GM18861 (cell line): Measurements from ENCODE around the gene PIGL.
"Not testable (repeated sequence)": the region's sequence is repeated elsewhere in the genome, so short reads cannot be mapped to it uniquely, and the experiment has no call there.

Source experiments
- ATAC-seq: cut with Tn5 transposase; IDR thresholded peaks from one replicate; pipeline ENCODE4 v1.9.1; 2021; ENCODE audit not compliant: unreplicated experiment

Gene PIGL

GRCh38 chr17:16217002-16217635 lies at the start of gene PIGL:
PIGL (plus strand) TSS chr17:16217210; CDS start chr17:16217227, 17 bp downstream.
- ATAC-seq, result peak; percentile 33

- no peak for ATAC-seq
Observed at GRCh38 chr17:16171613-16172012, 45.4 kb upstream of the PIGL start.

- no peak for ATAC-seq
Observed at GRCh38 chr17:16178836-16179235, 38.2 kb upstream of the PIGL start.

DNA sequence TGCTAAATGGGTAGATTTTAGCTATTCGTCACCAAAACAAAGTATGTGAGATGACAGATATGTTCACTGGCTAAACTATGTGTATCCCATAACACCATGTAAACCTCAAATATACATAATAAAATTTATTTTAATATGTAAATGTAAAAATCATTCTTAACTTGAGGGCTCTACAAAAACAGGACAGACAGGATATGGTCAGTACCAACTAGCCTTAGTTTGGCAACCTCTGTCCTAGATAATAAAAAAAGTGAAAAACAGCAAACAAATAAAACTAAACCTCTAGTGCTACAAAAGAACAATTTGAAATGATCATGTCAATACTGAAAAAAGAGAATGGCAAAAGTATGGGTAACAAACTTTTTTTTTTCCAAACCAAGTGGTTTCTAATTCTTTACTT lies 35.4 kb upstream of the PIGL start:
- no peak for ATAC-seq

DNA sequence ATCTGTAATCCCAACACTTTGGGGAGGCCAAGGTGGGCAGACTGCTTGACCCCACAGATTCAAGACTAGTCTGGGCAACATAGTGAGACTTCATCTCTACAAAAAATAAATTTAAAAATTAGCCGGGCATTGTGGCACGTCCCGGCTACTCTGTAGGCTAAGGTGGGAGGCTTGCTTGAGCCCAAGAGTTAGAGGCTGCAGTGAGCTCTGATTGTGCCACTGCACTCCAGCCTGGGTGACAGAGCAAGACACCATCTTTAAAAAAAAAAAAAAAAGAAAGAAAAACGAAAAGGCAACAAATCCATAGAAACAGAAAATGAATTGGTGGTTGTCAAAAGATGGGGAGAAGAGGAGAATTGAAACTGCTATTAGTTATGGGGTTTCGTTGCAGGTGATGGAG lies 29.4 kb upstream of the PIGL start:
- ATAC-seq, result no peak

- ATAC-seq, result no peak
Observed at GRCh38 chr17:16189791-16190348, 27.1 kb upstream of the PIGL start.

- ATAC-seq, result no peak
Observed at GRCh38 chr17:16190703-16191360, 26.2 kb upstream of the PIGL start.

- no peak for ATAC-seq
Observed at GRCh38 chr17:16191604-16192003, 25.4 kb upstream of the PIGL start.

- not testable (repeated sequence) for ATAC-seq
Observed at GRCh38 chr17:16194307-16194835, 22.6 kb upstream of the PIGL start.

DNA sequence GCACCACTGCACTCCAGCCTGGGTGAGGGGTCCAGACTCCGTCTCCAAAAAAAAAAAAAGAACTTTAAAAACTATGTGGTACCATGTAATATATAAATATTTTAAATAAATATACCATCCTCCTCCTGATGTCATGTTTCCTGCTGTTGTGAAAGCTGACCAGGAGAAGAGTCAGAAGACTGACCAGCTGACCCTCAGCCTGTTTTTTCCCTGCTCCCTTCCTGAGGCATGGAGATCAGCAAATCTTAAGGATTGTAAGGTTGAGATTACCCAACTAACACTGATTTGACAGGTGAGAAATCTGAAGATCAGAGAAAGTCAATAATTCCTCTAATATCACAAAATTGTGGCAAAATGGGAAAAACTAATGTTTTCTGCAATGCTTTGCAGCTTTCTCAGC lies 19.7 kb upstream of the PIGL start:
- ATAC-seq, result no peak

DNA sequence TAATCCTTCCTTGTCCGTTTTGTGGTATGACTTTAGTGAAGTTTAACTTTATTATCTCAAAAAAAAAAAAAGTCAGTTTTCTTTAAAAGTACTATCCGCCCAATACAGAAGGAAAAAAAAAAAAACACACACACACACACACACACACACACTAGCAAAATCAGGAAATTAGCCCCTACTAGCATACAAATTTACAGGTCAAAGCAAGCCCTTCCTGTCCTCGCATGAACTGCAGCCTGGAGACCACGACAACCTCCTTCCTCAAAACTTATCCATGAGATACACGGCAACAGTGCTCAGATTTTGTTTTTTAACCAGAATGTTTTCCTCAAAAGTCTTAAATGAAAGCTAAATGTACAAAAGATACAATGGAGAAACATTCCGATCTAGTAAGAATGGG lies 17.9 kb upstream of the PIGL start:
- no peak for ATAC-seq

DNA sequence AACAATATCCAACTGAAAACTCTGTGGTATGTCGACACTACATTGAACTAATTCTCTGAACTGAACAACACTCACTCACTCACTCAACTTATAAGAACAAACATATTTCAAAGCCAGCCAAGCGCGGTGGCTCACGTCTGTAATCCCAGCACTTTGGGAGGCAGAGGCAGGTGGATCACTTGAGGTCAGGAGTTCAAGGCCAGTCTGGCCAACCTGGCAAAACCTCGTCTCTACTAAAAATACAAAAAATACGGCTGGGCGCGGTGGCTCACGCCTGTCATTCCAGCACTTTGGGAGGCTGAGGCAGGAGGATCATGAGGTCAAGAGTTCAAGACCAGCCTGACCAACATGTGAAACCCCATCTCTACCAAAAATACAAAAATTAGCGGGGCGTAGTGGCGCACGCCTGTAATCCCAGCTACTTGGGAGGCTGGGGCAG lies 15.3 kb upstream of the PIGL start:
- not testable (repeated sequence) for ATAC-seq

DNA sequence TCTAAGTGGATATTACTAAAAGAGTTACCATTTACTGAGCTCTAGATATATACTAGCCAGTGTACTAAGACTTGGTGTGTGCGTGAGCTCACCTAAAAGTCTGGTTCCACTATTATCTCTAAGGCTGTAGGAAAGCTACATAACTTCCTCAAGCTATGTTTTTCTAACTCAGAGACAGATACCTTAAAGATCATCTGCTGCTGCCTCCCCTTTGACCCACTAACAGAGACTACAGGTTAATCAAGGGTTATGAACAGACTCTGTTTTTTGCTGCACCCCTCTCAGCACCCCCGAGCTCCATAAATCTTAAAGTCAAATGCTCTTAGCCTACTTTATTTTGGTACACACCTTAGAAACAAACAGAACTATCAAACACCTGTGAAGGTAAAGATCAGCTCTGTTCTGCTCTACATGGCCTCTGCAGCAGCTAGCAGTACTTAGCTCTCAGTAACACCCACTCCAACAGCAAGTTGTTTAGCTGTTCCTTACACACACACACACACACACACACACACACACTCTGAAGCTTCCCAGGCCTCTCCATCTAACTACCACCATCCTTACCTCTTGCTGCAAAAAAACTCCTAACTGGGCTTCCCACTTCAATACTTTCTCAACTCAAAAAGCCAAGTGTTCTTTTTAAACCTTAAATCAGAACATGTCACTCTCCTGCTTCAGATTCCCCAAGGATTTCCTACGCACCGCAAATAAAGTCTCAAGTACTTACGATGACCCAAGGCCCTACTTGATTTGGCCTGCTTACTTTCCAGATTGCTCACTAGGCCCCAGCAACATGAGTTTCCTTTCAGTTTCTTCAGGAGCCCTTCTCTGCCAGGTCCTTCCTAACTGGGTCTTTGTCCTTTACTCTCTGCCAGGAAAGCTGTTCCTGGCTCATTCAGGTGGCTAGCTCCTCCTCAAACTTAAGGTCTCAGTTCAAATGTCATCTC lies 14.2 kb upstream of the PIGL start:
- ATAC-seq, result not testable (repeated sequence)

- ATAC-seq, result not testable (repeated sequence)
Observed at GRCh38 chr17:16204763-16205162, 12.2 kb upstream of the PIGL start.

GRCh38 chr17:16211590-16211989 lies 5.4 kb upstream of the PIGL start:
- no peak for ATAC-seq

- ATAC-seq, result no peak
Observed at GRCh38 chr17:16212793-16213192, 4.2 kb upstream of the PIGL start.

GRCh38 chr17:16214190-16215001 lies 2.6 kb upstream of the PIGL start:
- no peak for ATAC-seq

DNA sequence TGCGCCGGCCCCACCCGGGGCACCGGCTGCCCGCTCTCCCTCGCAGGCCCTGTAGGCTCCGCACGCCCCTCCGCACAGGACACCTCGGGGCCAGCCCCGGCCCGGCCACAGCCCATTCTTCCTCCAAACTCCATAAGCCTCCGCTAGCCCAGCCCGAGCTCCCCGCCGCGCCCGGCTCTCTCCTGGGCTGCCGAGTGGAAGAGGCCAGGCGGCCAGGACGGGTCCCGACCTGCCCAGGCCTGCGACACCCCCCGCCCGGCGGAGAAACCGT lies 2.1 kb upstream of the PIGL start:
- ATAC-seq, result peak; percentile 26

GRCh38 chr17:16215273-16215964 lies 1.6 kb upstream of the PIGL start, which contains the start of gene NCOR1:
NCOR1 (minus strand) TSS chr17:16215534; CDS start chr17:16194569, 20,965 bp downstream.
- peak; percentile 62 for ATAC-seq

DNA sequence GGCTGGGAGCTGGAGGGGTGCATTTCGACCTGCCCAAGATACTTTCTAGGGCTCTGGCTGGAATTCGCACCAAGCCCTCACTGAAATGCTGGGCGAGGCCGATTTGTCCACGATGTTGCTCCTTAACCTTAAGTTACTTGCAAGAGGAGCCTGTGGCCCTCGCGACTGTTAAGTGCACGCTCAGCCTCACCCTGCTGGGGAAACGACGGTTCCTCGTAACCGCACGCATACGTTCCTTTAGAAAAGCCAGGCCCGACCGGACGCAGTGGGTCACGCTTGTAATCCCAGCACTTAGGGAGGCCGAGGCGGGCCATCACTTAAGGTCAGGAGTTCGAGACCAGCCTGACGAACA lies 1.1 kb upstream of the PIGL start:
- peak; percentile 3 for ATAC-seq
